Keratinocyte (primary cell): ENCODE results near the gene MAOA. TPM values are rescaled to one million over a fixed set of nuclear protein-coding genes. Genes with fewer than 3 reads are reported as not detected.

Experiments used
- DNase-seq: peaks from one replicate; pipeline ENCODE4 v3.0.0-alpha.2; 2011; ENCODE audit warnings: low read depth, missing footprints, low spot score
- FAIRE-seq: peaks from 2 replicates; lab custom pipeline; 2011; peaks lifted over from hg19 to GRCh38; lab: Jason Lieb, UNC
- H2AFZ ChIP-seq: 2 replicates; pipeline ENCODE4 v1.6.0; 2012; ENCODE audit warnings: low read length, control low read depth, inconsistent platforms; ENCODE audit not compliant: control insufficient read depth
- H3K27ac ChIP-seq: 2 replicates; pipeline ENCODE4 v1.5.1; 2011; ENCODE audit warnings: low read length; ENCODE audit not compliant: control insufficient read depth, insufficient read depth
- H3K27me3 ChIP-seq: 3 replicates; pipeline ENCODE4 v1.6.0; 2011; ENCODE audit warnings: low read length; ENCODE audit not compliant: control insufficient read depth, insufficient read depth; ENCODE audit errors: extremely low read depth
- H3K36me3 ChIP-seq, 2 experiments: 2 replicates in 1 of 2; 3 replicates in 1 of 2; pipeline ENCODE4 v1.5.1; 2011; ENCODE audit warnings: low read length in 2 of 2, mild to moderate bottlenecking in 1 of 2; ENCODE audit not compliant: control insufficient read depth in 2 of 2, insufficient read depth in 2 of 2; ENCODE audit errors: extremely low read depth in 1 of 2
- H3K4me1 ChIP-seq: 3 replicates; pipeline ENCODE4 v1.5.1; 2011; ENCODE audit warnings: low read length; ENCODE audit not compliant: control insufficient read depth, insufficient read depth; ENCODE audit errors: extremely low read depth
- H3K4me2 ChIP-seq: 3 replicates; pipeline ENCODE4 v1.6.0; 2011; ENCODE audit warnings: low read depth, low read length; ENCODE audit not compliant: control insufficient read depth, insufficient read depth; ENCODE audit errors: extremely low read depth
- H3K4me3 ChIP-seq, 3 experiments: fragments of 200-600 bp in 1 of 3; sonication (generic) in 1 of 3; 2 replicates in 2 of 3; 3 replicates in 1 of 3; pipeline ENCODE4 v1.5.1; 2011 to 2016; ENCODE audit warnings: low read length in 3 of 3, mild to moderate bottlenecking in 3 of 3, control low read depth in 2 of 3, inconsistent platforms in 1 of 3, low read depth in 1 of 3, mixed read lengths in 1 of 3, mixed run types in 1 of 3, moderate library complexity in 1 of 3; ENCODE audit not compliant: control insufficient read depth in 2 of 3, insufficient read depth in 2 of 3; ENCODE audit errors: extremely low read depth in 1 of 3
- H3K79me2 ChIP-seq: 2 replicates; pipeline ENCODE4 v1.6.0; 2012; ENCODE audit warnings: low read length; ENCODE audit not compliant: control insufficient read depth, insufficient read depth
- H3K9ac ChIP-seq: 3 replicates; pipeline ENCODE4 v1.6.0; 2011; ENCODE audit warnings: low read length; ENCODE audit not compliant: control insufficient read depth, insufficient read depth; ENCODE audit errors: extremely low read depth
- H3K9me1 ChIP-seq: 3 replicates; pipeline ENCODE4 v1.6.0; 2011; ENCODE audit warnings: low read length; ENCODE audit not compliant: control insufficient read depth, insufficient read depth; ENCODE audit errors: extremely low read depth
- H3K9me3 ChIP-seq: 2 replicates; pipeline ENCODE4 v1.5.1; 2012; ENCODE audit warnings: low read depth, low read length; ENCODE audit not compliant: control insufficient read depth
- H4K20me1 ChIP-seq: 3 replicates; pipeline ENCODE4 v1.6.0; 2011; ENCODE audit warnings: low read length; ENCODE audit not compliant: control insufficient read depth, insufficient read depth; ENCODE audit errors: extremely low read depth
- EZH2 ChIP-seq: IDR thresholded peaks from one replicate; pipeline ENCODE4 v1.6.1; 2012; ENCODE audit warnings: inconsistent platforms, mild to moderate bottlenecking, low read length, moderate library complexity
- dilution Hi-C: fragments of 300-500 bp; cut with MboI; formaldehyde crosslinking; loops from one replicate; pipeline ENCODE4 v1.7.0; 2020; ENCODE audit warnings: low sequenced_read_pairs; ENCODE audit not compliant: extremely low pct_ligation_motif_present
- polyA plus RNA-seq, 5 experiments: library from polyadenylated mRNA; depleted of rRNA in 3 of 5; stranded (reverse) in 3 of 5; stranded (forward) in 1 of 5; unstranded in 1 of 5; fragments of >200 nt; gene quantifications; 1 replicate in 1 of 5; 2 replicates in 3 of 5; 3 replicates in 1 of 5; pipeline versions ENCODE4 v1.2.1 to v1.2.3, GENCODE V29; 2011 to 2012; ENCODE audit warnings: missing spikeins in 2 of 5, low read depth in 1 of 5, low replicate concordance in 1 of 5
- TF ChIP-seq, protein P1 (sequence below), 3 experiments: IDR thresholded peaks in 1 of 3; conservative IDR thresholded peaks in 1 of 3; optimal IDR thresholded peaks in 1 of 3; 2 replicates in 2 of 3; 3 replicates in 1 of 3; pipeline versions ENCODE3 to v1.5.1; 2011; ENCODE audit warnings: low read length in 3 of 3, mild to moderate bottlenecking in 3 of 3, moderate library complexity in 2 of 3, control low read depth in 1 of 3, inconsistent platforms in 1 of 3; ENCODE audit not compliant: insufficient read depth in 2 of 3; ENCODE audit errors: extremely low read depth in 1 of 3

Gene MAOA
- polyA plus RNA-seq, 1 donor (not counting 4 experiments of a cell fraction or from before 2014, with no cell fraction given) = 69.7 TPM

DNA sequence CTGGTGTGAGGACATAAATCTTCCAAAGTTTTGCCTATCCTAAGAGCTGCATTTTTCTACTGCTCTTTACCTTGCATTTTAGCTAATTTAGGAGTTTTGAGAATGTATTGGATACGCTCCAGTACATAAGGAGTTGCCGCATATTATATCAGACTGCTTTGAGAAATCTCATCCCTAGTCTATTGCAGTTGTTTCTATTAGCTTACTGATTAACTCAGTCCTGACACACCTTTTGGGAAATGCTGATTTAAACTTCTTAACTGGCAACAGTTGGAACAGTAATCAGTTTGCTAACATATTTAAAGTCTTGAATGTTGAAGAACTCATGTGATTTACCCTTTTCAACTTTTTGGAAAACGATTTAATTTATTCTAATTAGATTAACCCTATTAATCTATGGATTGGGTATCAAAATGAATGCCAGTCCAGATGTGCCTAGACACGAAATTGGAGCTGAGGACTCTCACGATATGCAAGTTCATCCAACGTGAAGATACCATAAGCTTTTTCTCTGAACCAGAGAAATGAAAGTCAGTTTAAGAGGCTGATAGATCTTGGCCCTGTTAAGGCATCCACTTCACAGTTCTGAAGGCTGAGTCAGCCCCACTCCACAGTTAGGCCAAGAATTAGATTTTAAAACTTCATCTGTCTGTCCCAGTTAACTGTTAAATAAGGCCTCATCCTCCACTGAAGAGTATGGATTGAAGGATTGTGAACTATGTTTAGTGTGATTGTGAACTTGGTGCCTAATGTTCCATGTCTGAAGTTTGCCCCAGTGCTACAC is 90.0 kb downstream of the MAOA start:
- Histone ChIP-seq H3K27me3 (no peaks in the 10 kb centered on the region), H3K4me2 (no peak overlapping the region), H3K9me3 (no peaks in the 10 kb centered on the region), H3K27ac (no peak overlapping the region), H3K9ac (no peak overlapping the region), H3K9me1 (no peaks in the 10 kb centered on the region), H3K36me3 (peaks cover 0 to 2% of the 10 kb centered on the region in 2 experiments), H2AFZ (no peak overlapping the region), H3K4me1 (no peaks in the 10 kb centered on the region), H3K79me2 (no peaks in the 10 kb centered on the region), H3K4me3 (no peak overlapping the region), H4K20me1 (no peaks in the 10 kb centered on the region)
- no peak for DNase-seq
- dilution Hi-C loops = no loop called here
- FAIRE-seq = no peak
- TF ChIP-seq EZH2 = no peak
- TF ChIP-seq, protein P1, sequence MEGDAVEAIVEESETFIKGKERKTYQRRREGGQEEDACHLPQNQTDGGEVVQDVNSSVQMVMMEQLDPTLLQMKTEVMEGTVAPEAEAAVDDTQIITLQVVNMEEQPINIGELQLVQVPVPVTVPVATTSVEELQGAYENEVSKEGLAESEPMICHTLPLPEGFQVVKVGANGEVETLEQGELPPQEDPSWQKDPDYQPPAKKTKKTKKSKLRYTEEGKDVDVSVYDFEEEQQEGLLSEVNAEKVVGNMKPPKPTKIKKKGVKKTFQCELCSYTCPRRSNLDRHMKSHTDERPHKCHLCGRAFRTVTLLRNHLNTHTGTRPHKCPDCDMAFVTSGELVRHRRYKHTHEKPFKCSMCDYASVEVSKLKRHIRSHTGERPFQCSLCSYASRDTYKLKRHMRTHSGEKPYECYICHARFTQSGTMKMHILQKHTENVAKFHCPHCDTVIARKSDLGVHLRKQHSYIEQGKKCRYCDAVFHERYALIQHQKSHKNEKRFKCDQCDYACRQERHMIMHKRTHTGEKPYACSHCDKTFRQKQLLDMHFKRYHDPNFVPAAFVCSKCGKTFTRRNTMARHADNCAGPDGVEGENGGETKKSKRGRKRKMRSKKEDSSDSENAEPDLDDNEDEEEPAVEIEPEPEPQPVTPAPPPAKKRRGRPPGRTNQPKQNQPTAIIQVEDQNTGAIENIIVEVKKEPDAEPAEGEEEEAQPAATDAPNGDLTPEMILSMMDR (optimal IDR thresholded peaks at IDR 0.05 in 1 of 3, IDR thresholded peaks at IDR 0.05 in 1 of 3, conservative IDR thresholded peaks at IDR 0.05 in 1 of 3; ENCODE audit: extremely low read depth in 1 of 3, insufficient read depth in 2 of 3, low read length in 3 of 3) = no peak

- dilution Hi-C loops = no loop called here
- Histone ChIP-seq H3K9me1 (no peaks in the 10 kb centered on the region), H3K79me2 (no peaks in the 10 kb centered on the region), H3K36me3 (peaks cover 0 to 2% of the 10 kb centered on the region in 2 experiments), H4K20me1 (no peaks in the 10 kb centered on the region), H2AFZ (no peak overlapping the region), H3K9me3 (no peaks in the 10 kb centered on the region), H3K4me1 (no peaks in the 10 kb centered on the region), H3K9ac (no peak overlapping the region), H3K27ac (no peak overlapping the region), H3K4me2 (no peak overlapping the region), H3K27me3 (no peaks in the 10 kb centered on the region), H3K4me3 (no peak overlapping the region)
- no peak for DNase-seq
- TF ChIP-seq EZH2 = no peak
- TF ChIP-seq, protein P1 (optimal IDR thresholded peaks at IDR 0.05 in 1 of 3, IDR thresholded peaks at IDR 0.05 in 1 of 3, conservative IDR thresholded peaks at IDR 0.05 in 1 of 3; ENCODE audit: extremely low read depth in 1 of 3, insufficient read depth in 2 of 3, low read length in 3 of 3) = no peak
- no peak for FAIRE-seq
Observed at GRCh38 chrX:43747476-43747875, 91.4 kb downstream of the MAOA start.
